ENCODE results near the gene RHBDF1.

GRCh38 chr16:36336-36984 lies 36.0 kb downstream of the RHBDF1 start:
- TF ChIP-seq CTCF (conservative IDR thresholded peaks at IDR 0.05), result no peak
- TF ChIP-seq ZFX (IDR thresholded peaks at IDR 0.05), result no peak
